ENCODE results near the gene LTB4R2. TPM values are rescaled to one million over a fixed set of nuclear protein-coding genes. Genes with fewer than 3 reads are reported as not detected.

The LTB4R2 gene
- polyA plus RNA-seq, 1 experiment = 0.91 TPM

- Histone ChIP-seq H3K27ac (ENCODE audit: low read depth, low read length) (no peak overlapping the region), H3K27me3 (ENCODE audit: control insufficient read depth, insufficient read depth, low read length) (no peaks in the 10 kb centered on the region), H3K9me3 (ENCODE audit: control insufficient read depth, insufficient read depth, low read length) (no peaks in the 10 kb centered on the region), H3K4me3 (ENCODE audit: low read depth, low read length) (no peak overlapping the region)
- no peak for TF ChIP-seq CTCF (IDR thresholded peaks at IDR 0.05; ENCODE audit: low read depth, low read length)
- ChIA-PET POLR2A (no interaction called here), CTCF (interaction anchor here (2.1 kb wide), 1 partner anchor 177 kb away, joined by 4 read pairs; no protein-coding TSS in a partner anchor)
- DNase-seq (ENCODE audit: low read depth, low spot score) = no peak
These were observed 42.4 kb upstream of the LTB4R2 start for GRCh38 chr14:24267516-24267915.

GRCh38 chr14:24268225-24268624 lies 41.7 kb upstream of the LTB4R2 start:
- ChIA-PET CTCF (interaction anchor here (2.1 kb wide), 1 partner anchor 178 kb away, joined by 4 read pairs; no protein-coding TSS in a partner anchor), POLR2A (interaction anchor here (3.6 kb wide), 1 partner anchor 26 kb away, joined by 50 read pairs; the partner anchor contains the start of gene TINF2)
- H3K4me3 ChIP-seq (ENCODE audit: low read depth, low read length) = no peak overlapping the region
- no peak for DNase-seq (ENCODE audit: low read depth, low spot score)
- no peaks in the 10 kb centered on the region for H3K27me3 ChIP-seq (ENCODE audit: control insufficient read depth, insufficient read depth, low read length)
- no peak overlapping the region for H3K27ac ChIP-seq (ENCODE audit: low read depth, low read length)
- no peak for TF ChIP-seq CTCF (IDR thresholded peaks at IDR 0.05; ENCODE audit: low read depth, low read length)
- H3K9me3 ChIP-seq (ENCODE audit: control insufficient read depth, insufficient read depth, low read length) = no peaks in the 10 kb centered on the region

GRCh38 chr14:24269368-24269767 lies 40.6 kb upstream of the LTB4R2 start:
- DNase-seq (ENCODE audit: low read depth, low spot score) = no peak
- no peak for TF ChIP-seq CTCF (IDR thresholded peaks at IDR 0.05; ENCODE audit: low read depth, low read length)
- ChIA-PET POLR2A (interaction anchor here (3.6 kb wide), 1 partner anchor 27 kb away, joined by 50 read pairs; the partner anchor contains the start of gene TINF2), CTCF (interaction anchor here (0.8 to 3.0 kb wide), 5 partner anchors 17 to 179 kb away, joined by 3 to 17 read pairs (median 4); partner anchors contain the start of gene TINF2)
- Histone ChIP-seq H3K4me3 (ENCODE audit: low read depth, low read length) (no peak overlapping the region), H3K27ac (ENCODE audit: low read depth, low read length) (no peak overlapping the region), H3K27me3 (ENCODE audit: control insufficient read depth, insufficient read depth, low read length) (no peaks in the 10 kb centered on the region), H3K9me3 (ENCODE audit: control insufficient read depth, insufficient read depth, low read length) (no peaks in the 10 kb centered on the region)

GRCh38 chr14:24269910-24270536 lies 39.9 kb upstream of the LTB4R2 start:
- Histone ChIP-seq H3K4me3 (ENCODE audit: low read depth, low read length) (no peak overlapping the region), H3K27ac (ENCODE audit: low read depth, low read length) (no peak overlapping the region), H3K9me3 (ENCODE audit: control insufficient read depth, insufficient read depth, low read length) (no peaks in the 10 kb centered on the region), H3K27me3 (ENCODE audit: control insufficient read depth, insufficient read depth, low read length) (no peaks in the 10 kb centered on the region)
- ChIA-PET CTCF (interaction anchor here (0.8 to 3.0 kb wide), 5 partner anchors 18 to 95 kb away, joined by 3 to 19 read pairs (median 6); partner anchors contain the start of gene TINF2), POLR2A (interaction anchor here (0.8 to 3.6 kb wide), 2 partner anchors 28 to 155 kb away, joined by 3 to 50 read pairs; partner anchors contain the start of genes DCAF11, NRL and TINF2)
- TF ChIP-seq CTCF (IDR thresholded peaks at IDR 0.05; ENCODE audit: low read depth, low read length) = no peak
- DNase-seq (ENCODE audit: low read depth, low spot score) = no peak

GRCh38 chr14:24270537-24271133 lies 39.3 kb upstream of the LTB4R2 start:
- ChIA-PET POLR2A (interaction anchor here (0.8 to 3.6 kb wide), 9 partner anchors 9 to 161 kb away, joined by 3 to 50 read pairs (median 8); partner anchors contain the start of genes CHMP4A, CIDEB, DCAF11 and DHRS1), CTCF (interaction anchor here (0.6 to 3.0 kb wide), 5 partner anchors 27 to 66 kb away, joined by 3 to 19 read pairs (median 6); partner anchors contain the start of gene TINF2)
- no peak for TF ChIP-seq CTCF (IDR thresholded peaks at IDR 0.05; ENCODE audit: low read depth, low read length)
- peak overlapping the region; percentile 87 for H3K27ac ChIP-seq (ENCODE audit: low read depth, low read length)
- no peaks in the 10 kb centered on the region for H3K9me3 ChIP-seq (ENCODE audit: control insufficient read depth, insufficient read depth, low read length)
- no peaks in the 10 kb centered on the region for H3K27me3 ChIP-seq (ENCODE audit: control insufficient read depth, insufficient read depth, low read length)
- H3K4me3 ChIP-seq (ENCODE audit: low read depth, low read length) = peak overlapping the region; percentile 88
- DNase-seq (ENCODE audit: low read depth, low spot score) = no peak
